Stomach (tissue), 9 donors: ENCODE measurements around the gene MESD. TPM values are rescaled to one million over a fixed set of nuclear protein-coding genes. Genes with fewer than 3 reads are reported as not detected.

Experiments
- DNase-seq, 2 donors: peaks; one replicate each; pipeline versions ENCODE4 v3.0.0 to v3.0.0-alpha.2; 2013 to 2019
- H3K27ac ChIP-seq, 5 donors: fragments of 200-600 bp in 4 of 5; sonication (generic) in 4 of 5; one replicate each; pipeline ENCODE4 v1.5.1; 2013 to 2019; ENCODE audit warnings: mild to moderate bottlenecking in 1 of 5, moderate library complexity in 1 of 5
- H3K27me3 ChIP-seq, 3 donors: fragments of 200-600 bp; sonication (generic); one replicate each; pipeline ENCODE4 v1.5.1; 2017 to 2019; ENCODE audit warnings: mixed run types in 1 of 3
- H3K36me3 ChIP-seq, 4 donors: fragments of 200-600 bp; sonication (generic); 1 replicate in 3 of 4; 2 replicates in 1 of 4; pipeline ENCODE4 v1.5.1; 2016 to 2019
- H3K4me1 ChIP-seq, 4 donors: fragments of 200-600 bp; sonication (generic); one replicate each; pipeline ENCODE4 v1.5.1; 2016 to 2019
- H3K4me3 ChIP-seq, 4 donors: fragments of 200-600 bp; sonication (generic) in 3 of 4; one replicate each; pipeline ENCODE4 v1.5.1; 2016 to 2019; ENCODE audit warnings: mild to moderate bottlenecking in 1 of 4
- H3K9me3 ChIP-seq, 4 donors: fragments of 200-600 bp; sonication (generic); one replicate each; pipeline ENCODE4 v1.5.1; 2016 to 2019
- CTCF ChIP-seq, 7 experiments: fragments of 450-650 bp in 4 of 7; fragments of 200-600 bp in 3 of 7; sonication (generic) in 3 of 7; IDR thresholded peaks; one replicate each; pipeline ENCODE4 v1.5.1; 2016 to 2019; ENCODE audit warnings: antibody characterized with exemption in 7 of 7, control low read depth in 2 of 7, mild to moderate bottlenecking in 1 of 7
- EP300 ChIP-seq: sonication (generic); formaldehyde crosslinking; IDR thresholded peaks from one replicate; pipeline ENCODE4 v1.6.1; 2017; ENCODE audit warnings: antibody characterized with exemption
- POLR2A ChIP-seq, 4 donors: fragments of 450-650 bp; IDR thresholded peaks; one replicate each; pipeline ENCODE4 v1.6.1; 2016; ENCODE audit warnings: antibody characterized with exemption in 4 of 4, control low read depth in 2 of 4, mild to moderate bottlenecking in 1 of 4, moderate library complexity in 1 of 4
- POLR2AphosphoS5 ChIP-seq, 3 donors: sonication (generic); formaldehyde crosslinking; IDR thresholded peaks; one replicate each; pipeline ENCODE4 v1.6.1; 2016; ENCODE audit warnings: antibody characterized with exemption in 3 of 3
- WGBS, 5 donors: extraction: QIAGEN DNeasy Blood & Tissue Kit in 3 of 5; methylation state at CpG; one replicate each; pipeline versions ENCODE4 v1.1.5 to v1.1.7; 2013 to 2018; 5-methylcytosine and 5-hydroxymethylcytosine counted together
- intact Hi-C: fragments of 100-400 bp; cut with DNase I; formaldehyde crosslinking; loops from one replicate; pipeline ENCODE4 v1.15.1; 2023; ENCODE audit warnings: low total_unique reads
- polyA plus RNA-seq, 3 donors: library from polyadenylated mRNA; stranded (reverse); fragments of 200-250 nt; gene quantifications; one replicate each; pipeline ENCODE4 v1.2.3, GENCODE V29; 2013
- total RNA-seq, 5 donors: library from RNA; depleted of rRNA; stranded (reverse); fragments of >200 nt; gene quantifications; one replicate each; pipeline versions ENCODE4 v1.1.0 to v1.2.3, GENCODE V29; 2014 to 2016
- donor health status: healthy with polysubstance abuse.
- donor health status: Bipolar disorder and iron deficiency.
- donor health status: healthy.

MESD gene
- total and polyA plus RNA-seq, 8 donors = 5.5 to 34.8 (median 15.7) TPM

GRCh38 chr15:80982839-80983238, 6.8 kb downstream of the MESD start:
- 77 to 93% (median 91%) methylated on average over 5 of the region's 5 CpGs for WGBS, 5 donors
- TF ChIP-seq CTCF (IDR thresholded peaks at IDR 0.05) (no peak), EP300 (no peak), POLR2A (IDR thresholded peaks at IDR 0.05) (no peak), POLR2AphosphoS5 (IDR thresholded peaks at IDR 0.05) (no peak)

GRCh38 chr15:80982205-80982604, 7.4 kb downstream of the MESD start:
- H3K9me3 ChIP-seq = no peaks in the 10 kb centered on the region
- WGBS, 5 donors = 84 to 92% (median 91%) methylated on average over 2 of the region's 2 CpGs
- no peak for DNase-seq
- intact Hi-C loops = no loop called here
- peaks cover 14 to 51% (median 41%) of the 10 kb centered on the region in 4 donors for H3K36me3 ChIP-seq
- H3K4me3 ChIP-seq = no peak overlapping the region
- H3K27me3 ChIP-seq = no peaks in the 10 kb centered on the region
- peaks cover 19 to 52% (median 35%) of the 10 kb centered on the region in 4 donors for H3K4me1 ChIP-seq
- TF ChIP-seq EP300 (no peak), CTCF (IDR thresholded peaks at IDR 0.05) (no peak), POLR2AphosphoS5 (IDR thresholded peaks at IDR 0.05) (no peak), POLR2A (IDR thresholded peaks at IDR 0.05) (no peak)
- no peak overlapping the region for H3K27ac ChIP-seq

More at GRCh38 chr15:80982839-80983238, 6.8 kb downstream of the MESD start:
- H3K27me3 ChIP-seq = no peaks in the 10 kb centered on the region
- peaks cover 14 to 48% (median 40%) of the 10 kb centered on the region in 4 donors for H3K36me3 ChIP-seq
- H3K4me1 ChIP-seq = peaks cover 19 to 52% (median 35%) of the 10 kb centered on the region in 4 donors
- no peak for DNase-seq
- H3K27ac ChIP-seq = no peak overlapping the region
- H3K9me3 ChIP-seq = no peaks in the 10 kb centered on the region
- H3K4me3 ChIP-seq = no peak overlapping the region
- intact Hi-C loops = no loop called here

GRCh38 chr15:80979538-80980200, 9.9 kb downstream of the MESD start:
- no peak for DNase-seq
- no peak overlapping the region for H3K27ac ChIP-seq
- intact Hi-C loops = no loop called here
- WGBS, 5 donors = 68 to 88% (median 87%) methylated on average over 8 of the region's 8 CpGs
- H3K9me3 ChIP-seq = no peaks in the 10 kb centered on the region
- TF ChIP-seq POLR2AphosphoS5 (IDR thresholded peaks at IDR 0.05) = no peak
- no peak for TF ChIP-seq CTCF (IDR thresholded peaks at IDR 0.05)
- TF ChIP-seq EP300 = no peak
- TF ChIP-seq POLR2A (IDR thresholded peaks at IDR 0.05) = no peak
- peaks cover 14 to 64% (median 43%) of the 10 kb centered on the region in 4 donors for H3K36me3 ChIP-seq
- H3K4me3 ChIP-seq = no peak overlapping the region
- no peaks in the 10 kb centered on the region for H3K27me3 ChIP-seq
- H3K4me1 ChIP-seq = peaks cover 15 to 29% (median 20%) of the 10 kb centered on the region in 4 donors

GRCh38 chr15:80978685-80979329, 10.8 kb downstream of the MESD start:
- 84 to 88% (median 85%) methylated on average over 7 of the region's 7 CpGs for WGBS, 5 donors
- Histone ChIP-seq H3K4me3 (no peak overlapping the region), H3K36me3 (peaks cover 14 to 68% (median 43%) of the 10 kb centered on the region in 4 donors), H3K9me3 (no peaks in the 10 kb centered on the region), H3K4me1 (peaks cover 15 to 25% (median 20%) of the 10 kb centered on the region in 4 donors), H3K27me3 (no peaks in the 10 kb centered on the region), H3K27ac (peak overlapping the region in 2 of 5 donors; percentile 7 to 14)
- TF ChIP-seq POLR2AphosphoS5 (IDR thresholded peaks at IDR 0.05) (peak in 1 of 3 donors; percentile 11), CTCF (IDR thresholded peaks at IDR 0.05) (no peak)
- intact Hi-C loops = no loop called here
- DNase-seq = peak in 1 of 2 donors; percentile 44
